ENCODE data around the gene GNPDA1. TPM values are rescaled to one million over a fixed set of nuclear protein-coding genes. Genes with fewer than 3 reads are reported as not detected.

GNPDA1 gene
- total RNA-seq, 4 donors from 2014 or later, result 14.0 to 29.7 (median 16.3) TPM

DNA sequence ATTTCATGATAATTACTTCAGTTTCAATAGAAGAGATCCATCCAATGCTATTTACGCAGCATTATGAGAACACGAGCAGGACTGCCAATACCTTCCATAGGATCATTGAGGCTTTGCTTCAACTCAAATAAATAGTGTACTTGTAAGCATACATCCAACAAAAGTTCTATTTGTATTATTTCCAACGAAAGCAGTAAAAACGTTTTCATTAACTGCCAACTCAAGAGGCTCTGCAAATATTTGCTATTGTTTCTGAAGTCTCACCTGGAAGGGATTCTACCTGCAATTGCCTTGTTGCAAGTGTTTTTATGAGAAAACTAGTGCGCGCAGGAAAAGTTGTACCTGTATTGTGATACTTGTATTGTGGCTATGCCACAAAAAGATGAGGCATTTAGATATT, 11.0 kb upstream of the GNPDA1 start:
- TF ChIP-seq POLR2A (IDR thresholded peaks at IDR 0.05) (no peak), EP300 (IDR thresholded peaks at IDR 0.05) (no peak)
- TF ChIP-seq, protein P1, sequence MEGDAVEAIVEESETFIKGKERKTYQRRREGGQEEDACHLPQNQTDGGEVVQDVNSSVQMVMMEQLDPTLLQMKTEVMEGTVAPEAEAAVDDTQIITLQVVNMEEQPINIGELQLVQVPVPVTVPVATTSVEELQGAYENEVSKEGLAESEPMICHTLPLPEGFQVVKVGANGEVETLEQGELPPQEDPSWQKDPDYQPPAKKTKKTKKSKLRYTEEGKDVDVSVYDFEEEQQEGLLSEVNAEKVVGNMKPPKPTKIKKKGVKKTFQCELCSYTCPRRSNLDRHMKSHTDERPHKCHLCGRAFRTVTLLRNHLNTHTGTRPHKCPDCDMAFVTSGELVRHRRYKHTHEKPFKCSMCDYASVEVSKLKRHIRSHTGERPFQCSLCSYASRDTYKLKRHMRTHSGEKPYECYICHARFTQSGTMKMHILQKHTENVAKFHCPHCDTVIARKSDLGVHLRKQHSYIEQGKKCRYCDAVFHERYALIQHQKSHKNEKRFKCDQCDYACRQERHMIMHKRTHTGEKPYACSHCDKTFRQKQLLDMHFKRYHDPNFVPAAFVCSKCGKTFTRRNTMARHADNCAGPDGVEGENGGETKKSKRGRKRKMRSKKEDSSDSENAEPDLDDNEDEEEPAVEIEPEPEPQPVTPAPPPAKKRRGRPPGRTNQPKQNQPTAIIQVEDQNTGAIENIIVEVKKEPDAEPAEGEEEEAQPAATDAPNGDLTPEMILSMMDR (IDR thresholded peaks at IDR 0.05), result no peak
- H3K27me3 ChIP-seq, result no peaks in the 10 kb centered on the region
- H3K36me3 ChIP-seq, result no peaks in the 10 kb centered on the region
- 79 to 87% methylated on average over 6 of the region's 6 CpGs for WGBS, 2 donors
- H3K4me1 ChIP-seq, result peaks cover 0 to 10% (median 2%) of the 10 kb centered on the region in 4 donors
- H3K4me3 ChIP-seq, result no peak overlapping the region
- H3K27ac ChIP-seq, result no peak overlapping the region
- no peak for DNase-seq (ENCODE audit: low spot score in 2 of 2)
- no peaks in the 10 kb centered on the region for H3K9me3 ChIP-seq

DNA sequence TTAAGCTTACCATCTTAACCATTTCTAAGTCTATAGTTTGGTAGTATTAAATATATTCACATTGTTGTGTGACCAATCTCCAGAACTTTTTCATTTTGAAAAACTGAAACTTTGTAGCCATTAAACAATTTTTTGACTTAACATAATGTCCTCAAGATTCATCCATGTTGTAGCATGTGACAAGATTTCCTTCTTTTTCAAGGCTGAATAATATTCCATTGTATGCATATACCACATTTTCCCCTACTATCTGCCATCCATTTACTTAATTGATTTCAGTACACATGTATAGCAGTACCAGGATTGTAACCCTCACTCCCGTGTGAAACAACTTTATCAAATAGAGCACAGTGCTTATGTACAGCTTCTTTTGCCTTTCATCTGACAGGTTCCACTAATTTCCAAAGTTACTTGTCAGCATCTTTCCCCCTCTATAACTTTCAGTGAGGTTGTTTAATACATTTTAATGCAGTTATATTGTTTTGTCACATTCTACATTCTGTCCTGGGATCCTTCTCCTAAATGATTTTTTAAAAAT, 7.4 kb upstream of the GNPDA1 start:
- H3K27ac ChIP-seq, result no peak overlapping the region
- peaks cover 0 to 11% (median 0%) of the 10 kb centered on the region in 4 donors for H3K4me1 ChIP-seq
- no peaks in the 10 kb centered on the region for H3K9me3 ChIP-seq
- 84 to 94% methylated on average over 1 of the region's 1 CpG for WGBS, 2 donors
- H3K4me3 ChIP-seq, result no peak overlapping the region
- no peak for TF ChIP-seq EP300 (IDR thresholded peaks at IDR 0.05)
- TF ChIP-seq POLR2A (IDR thresholded peaks at IDR 0.05), result no peak
- TF ChIP-seq, protein P1 (IDR thresholded peaks at IDR 0.05), result no peak
- no peaks in the 10 kb centered on the region for H3K36me3 ChIP-seq
- no peaks in the 10 kb centered on the region for H3K27me3 ChIP-seq
- DNase-seq (ENCODE audit: low spot score in 2 of 2), result no peak

DNA sequence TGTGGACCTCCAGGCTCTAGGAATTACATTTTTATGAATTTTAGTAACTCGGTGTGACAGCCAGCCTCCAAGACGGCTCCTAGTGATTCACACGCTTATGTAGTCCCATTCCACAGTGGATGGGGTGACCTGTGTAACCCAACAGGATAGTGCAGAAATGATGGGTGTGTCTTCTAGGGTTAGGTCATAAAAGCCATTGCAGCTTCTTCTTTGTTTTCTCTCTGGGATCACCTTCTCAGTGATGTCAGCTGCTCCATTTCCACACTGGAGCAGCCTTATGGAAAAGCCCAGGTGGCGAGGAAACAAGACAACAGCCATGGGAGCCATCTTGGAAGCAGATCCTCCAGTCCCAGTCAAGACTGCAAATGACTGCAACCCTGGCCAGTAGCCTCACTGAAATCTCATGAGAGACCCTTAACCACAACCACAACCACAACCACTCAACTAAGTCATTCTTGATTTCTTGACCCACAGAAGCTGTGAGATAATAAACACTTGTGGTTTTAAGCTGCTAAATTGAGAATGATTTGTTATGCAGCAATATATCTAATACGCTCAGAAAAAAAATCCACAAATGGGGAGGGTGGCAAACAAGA, 5.1 kb upstream of the GNPDA1 start:
- Histone ChIP-seq H3K27ac (no peak overlapping the region), H3K36me3 (no peaks in the 10 kb centered on the region), H3K9me3 (no peaks in the 10 kb centered on the region), H3K4me3 (no peak overlapping the region), H3K4me1 (peaks cover 0 to 25% (median 9%) of the 10 kb centered on the region in 4 donors), H3K27me3 (no peaks in the 10 kb centered on the region)
- TF ChIP-seq EP300 (IDR thresholded peaks at IDR 0.05) (no peak), POLR2A (IDR thresholded peaks at IDR 0.05) (no peak)
- TF ChIP-seq, protein P1 (IDR thresholded peaks at IDR 0.05), result no peak
- DNase-seq (ENCODE audit: low spot score in 2 of 2), result no peak
- 85 to 86% methylated on average over 5 of the region's 5 CpGs for WGBS, 2 donors

DNA sequence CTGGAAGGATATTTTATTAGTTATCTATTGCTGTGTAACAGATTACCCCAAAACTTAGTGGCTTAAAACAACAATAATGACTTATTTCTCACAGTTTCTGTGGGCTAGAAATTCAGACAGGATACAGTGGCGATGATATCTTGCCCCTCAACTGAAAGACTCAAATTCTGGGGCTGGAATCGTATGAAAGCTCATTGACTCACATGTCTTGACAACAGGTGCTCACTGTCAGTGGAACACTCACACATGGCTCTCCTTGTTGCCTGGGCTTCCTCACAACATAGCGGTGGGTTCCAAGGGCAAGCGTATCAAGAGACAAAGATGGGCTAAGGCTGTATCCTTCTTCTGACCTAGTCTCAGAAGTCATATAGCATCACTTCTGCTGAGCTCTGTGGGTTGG, 3.7 kb upstream of the GNPDA1 start:
- TF ChIP-seq EP300 (IDR thresholded peaks at IDR 0.05) (no peak), POLR2A (IDR thresholded peaks at IDR 0.05) (no peak)
- TF ChIP-seq, protein P1 (IDR thresholded peaks at IDR 0.05), result no peak

DNA sequence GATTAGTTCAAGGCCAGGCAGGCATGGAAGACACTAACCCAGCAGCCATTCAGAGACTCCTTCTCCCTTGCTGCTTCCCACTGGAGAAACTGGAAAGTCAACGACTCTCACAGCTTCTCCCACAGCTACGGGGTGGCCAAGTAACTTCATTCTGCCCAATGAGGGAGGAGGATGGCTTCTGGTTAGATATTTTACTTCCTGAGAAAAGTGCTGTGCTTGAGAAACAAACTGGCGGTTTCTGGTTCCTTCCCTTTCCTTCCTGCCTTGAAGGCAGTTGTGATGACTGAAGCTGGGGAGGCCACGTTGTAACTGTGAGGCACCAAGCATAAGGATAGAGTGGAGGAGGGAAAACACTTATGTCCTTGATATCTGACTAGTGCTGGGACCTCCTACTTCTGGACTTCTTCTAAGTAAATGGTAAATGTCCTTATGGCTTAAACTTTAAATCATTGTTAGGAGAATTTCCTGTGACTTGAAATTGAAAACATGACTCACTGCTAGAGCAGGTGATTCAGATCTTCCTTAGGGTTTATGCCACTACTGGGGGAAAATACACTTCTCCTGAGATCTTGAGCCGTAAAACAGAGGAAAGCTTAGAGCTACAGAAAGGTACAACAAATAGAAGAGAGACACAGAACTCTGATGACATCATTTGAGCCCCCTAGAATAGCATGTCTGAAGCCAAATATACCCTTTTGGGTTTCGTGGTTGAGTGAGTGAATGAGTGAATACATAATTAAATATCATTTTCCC, 3.1 kb upstream of the GNPDA1 start:
- 69 to 70% methylated on average over 6 of the region's 6 CpGs for WGBS, 2 donors
- TF ChIP-seq EP300 (IDR thresholded peaks at IDR 0.05) (peak in 1 of 2 donors; percentile 44), POLR2A (IDR thresholded peaks at IDR 0.05) (no peak)

More for the DNA sequence above, 3.7 kb upstream of the GNPDA1 start:
- DNase-seq (ENCODE audit: low spot score in 2 of 2), result no peak
- whole genome bisulfite sequencing, 2 donors, result 92 to 93% methylated on average over 4 of the region's 4 CpGs
- Histone ChIP-seq H3K27ac (peak overlapping the region in 3 of 4 donors; percentile 51 to 65 (median 58)), H3K4me1 (peaks cover 0 to 33% (median 11%) of the 10 kb centered on the region in 4 donors), H3K27me3 (no peaks in the 10 kb centered on the region), H3K9me3 (no peaks in the 10 kb centered on the region), H3K4me3 (no peak overlapping the region), H3K36me3 (peaks cover 0 to 2% (median 0%) of the 10 kb centered on the region in 3 donors)

More for the DNA sequence above, 3.1 kb upstream of the GNPDA1 start:
- H3K4me1 ChIP-seq, result peaks cover 0 to 38% (median 11%) of the 10 kb centered on the region in 4 donors
- H3K27ac ChIP-seq, result peak overlapping the region in 3 of 4 donors; percentile 51 to 65 (median 58)
- no peaks in the 10 kb centered on the region for H3K27me3 ChIP-seq
- H3K36me3 ChIP-seq, result peaks cover 0 to 8% (median 0%) of the 10 kb centered on the region in 3 donors
- H3K9me3 ChIP-seq, result no peaks in the 10 kb centered on the region
- H3K4me3 ChIP-seq, result no peak overlapping the region
- DNase-seq (ENCODE audit: low spot score in 2 of 2), result no peak
